Frontal cortex (tissue), 4 donors: Measurements from ENCODE around the gene POLD2. TPM values are rescaled to one million over a fixed set of nuclear protein-coding genes. Genes with fewer than 3 reads are reported as not detected.
"Not testable (repeated sequence)": the region's sequence is repeated elsewhere in the genome, so short reads cannot be mapped to it uniquely, and the experiment has no call there.

ENCODE experiments used
- DNase-seq, 2 donors: peaks; one replicate each; pipeline ENCODE4 v3.0.0; 2012; ENCODE audit warnings: low spot score in 2 of 2
- FAIRE-seq: peaks from 2 replicates; lab custom pipeline; 2012; peaks lifted over from hg19 to GRCh38; lab: Jason Lieb, UNC
- total RNA-seq: library from RNA; depleted of rRNA; stranded (reverse); fragments of >200 nt; gene quantifications from one replicate; pipeline ENCODE4 v1.2.3, GENCODE V29; 2014
- donor health status: control.
- donor health status: control.
- donor health status: control.

The POLD2 gene
- total RNA-seq, 1 donor from 2014 or later: 46.1 TPM

DNA sequence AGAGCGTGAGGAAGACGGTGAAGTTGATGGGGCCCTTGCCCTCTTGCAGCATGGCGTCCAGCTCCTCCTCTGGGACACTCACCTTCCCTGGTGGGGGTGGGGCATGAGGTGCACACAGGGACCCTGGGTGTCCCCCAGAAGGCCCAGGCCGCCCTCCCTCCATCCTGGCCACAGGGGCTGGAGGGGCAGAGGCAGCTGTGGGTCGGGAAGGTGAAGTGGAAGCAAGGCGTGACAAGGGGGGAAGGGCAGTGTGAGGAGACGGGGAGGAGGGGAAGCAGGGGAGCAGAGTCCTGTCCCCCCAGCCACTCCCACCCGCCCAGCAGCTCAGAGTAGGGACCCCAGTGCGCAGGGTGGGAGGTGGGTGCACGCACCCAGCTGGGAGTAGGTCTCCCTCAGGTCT lies 17.0 kb upstream of the POLD2 start:
- FAIRE-seq (no peak), DNase-seq (no peak)

DNA sequence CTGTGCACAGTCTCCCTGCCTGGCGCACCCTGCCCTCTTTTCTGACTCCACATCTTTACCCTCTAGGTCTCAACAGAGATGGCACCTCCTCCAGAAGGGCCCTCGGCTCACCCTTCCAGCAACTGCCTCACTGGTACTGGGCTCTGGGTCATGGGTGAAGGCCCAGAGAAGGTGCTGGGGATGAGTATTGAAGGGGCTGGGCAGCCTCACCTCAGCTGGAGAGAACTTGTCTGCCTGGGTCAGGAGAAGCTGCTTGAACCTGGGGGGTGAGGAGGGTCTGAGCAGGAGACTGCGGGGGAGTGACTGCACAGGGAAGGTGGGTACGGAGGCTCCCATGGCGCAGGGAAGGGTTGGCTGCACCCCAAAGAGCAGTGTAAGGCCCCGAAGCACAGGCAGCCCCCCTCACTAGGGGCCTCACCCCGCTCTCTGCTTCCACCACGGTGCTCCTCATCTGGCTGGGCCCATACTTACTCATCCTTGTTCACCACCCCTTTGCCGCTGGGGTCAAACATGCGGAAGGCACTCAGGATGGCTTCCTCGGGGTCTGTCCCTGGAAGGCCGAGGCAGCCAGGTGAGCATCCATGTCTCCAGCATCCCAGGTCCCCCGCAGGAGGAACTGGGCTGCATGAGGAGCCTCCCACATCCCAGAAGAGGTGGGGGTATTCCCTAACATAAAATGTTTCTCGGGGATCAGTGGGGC lies 16.1 kb upstream of the POLD2 start:
- no peak for DNase-seq
- no peak for FAIRE-seq

DNA sequence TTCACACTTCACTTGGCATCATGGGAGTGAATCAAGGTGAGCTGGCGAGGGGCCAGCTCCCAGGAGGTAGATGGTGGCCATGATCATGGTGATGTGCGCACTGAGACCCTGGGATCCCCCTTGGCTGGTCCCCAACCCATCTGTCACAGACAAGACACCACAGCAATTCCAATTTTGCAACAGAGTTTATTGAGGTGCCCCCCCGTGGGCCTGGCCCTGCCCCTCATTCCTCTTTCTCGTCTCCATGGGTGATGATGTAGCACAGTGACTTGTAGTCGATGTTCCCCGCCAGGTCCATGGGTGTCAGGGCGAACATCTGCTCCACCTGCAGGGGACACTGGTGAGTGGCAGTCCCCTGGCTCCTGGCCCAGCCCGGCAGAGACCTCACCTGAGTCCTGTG lies 15.3 kb upstream of the POLD2 start:
- DNase-seq: no peak
- no peak for FAIRE-seq

DNA sequence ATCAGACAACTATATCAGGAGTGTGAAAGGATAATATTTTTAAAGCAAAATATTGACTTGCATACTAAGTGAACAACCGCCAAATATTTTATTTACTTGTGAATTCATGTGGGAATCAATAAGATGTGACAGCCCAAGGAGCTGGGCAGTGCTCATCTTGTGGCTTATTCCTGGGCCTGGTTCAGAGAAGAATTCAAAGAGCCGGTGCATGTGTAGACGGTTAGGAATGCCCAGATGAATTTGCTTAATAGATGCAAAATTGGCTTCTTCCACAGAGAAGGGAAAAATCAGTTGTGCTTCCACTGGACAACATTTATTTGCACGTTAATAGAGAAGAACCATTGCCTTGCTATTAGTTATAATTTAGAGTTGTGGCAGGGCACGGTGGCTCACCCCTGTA lies 13.4 kb upstream of the POLD2 start:
- DNase-seq: no peak
- FAIRE-seq: no peak

DNA sequence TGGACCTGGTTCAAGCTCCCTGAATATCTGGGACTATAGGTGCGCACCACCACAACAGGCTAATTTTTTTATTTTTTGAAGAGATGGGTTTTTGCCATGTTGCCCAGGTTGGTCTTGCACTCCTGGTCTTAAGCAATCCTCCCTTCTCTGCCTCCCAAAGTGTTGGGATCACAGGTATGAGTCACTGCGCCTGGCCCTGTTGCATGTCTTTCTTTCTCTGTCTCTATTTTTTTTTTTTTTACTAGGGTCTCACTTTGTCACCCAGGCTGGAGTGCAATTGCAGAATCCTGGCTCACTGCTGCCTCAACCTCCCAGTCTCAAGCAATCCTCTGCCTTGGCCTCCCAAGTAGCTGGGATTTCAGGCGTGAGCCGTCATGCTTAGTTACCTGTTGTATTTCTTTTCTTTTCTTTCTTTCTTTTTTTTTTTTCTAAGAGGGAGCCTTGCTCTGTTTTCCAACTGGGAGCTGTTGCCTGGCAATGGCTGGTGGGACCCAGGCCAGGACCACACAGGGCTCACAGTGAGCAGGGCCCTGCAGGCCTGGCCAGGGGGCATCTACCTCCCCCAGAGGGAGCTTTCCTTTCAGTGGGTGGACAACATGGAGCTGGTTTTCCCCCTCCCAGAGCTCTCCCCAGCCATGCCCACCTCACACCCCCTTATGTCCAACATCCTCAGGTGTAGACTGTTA lies 11.7 kb upstream of the POLD2 start:
- FAIRE-seq (no peak), DNase-seq (no peak)

DNA sequence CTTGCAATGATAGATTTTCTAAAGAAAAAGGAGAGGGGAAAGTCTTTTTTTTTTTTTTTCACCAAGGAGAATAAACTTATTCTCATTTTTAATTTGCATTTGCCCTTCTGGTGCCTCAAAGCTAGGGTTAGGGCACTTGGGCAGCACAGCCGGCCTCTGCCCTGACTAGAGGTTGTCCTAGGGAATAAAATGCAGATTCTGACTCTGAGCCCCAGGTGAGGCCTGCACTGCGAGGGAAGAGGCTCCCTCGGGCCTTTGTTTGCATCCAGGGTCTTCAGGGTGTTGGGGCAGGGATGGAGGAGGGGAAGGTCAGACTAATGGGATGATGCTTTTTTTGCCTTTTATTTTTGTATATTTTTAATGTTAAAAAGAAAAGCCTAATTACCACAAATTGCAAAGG lies 9.9 kb upstream of the POLD2 start:
- DNase-seq (no peak), FAIRE-seq (no peak)

GRCh38 chr7:44132039-44132438 lies 8.7 kb upstream of the POLD2 start:
- FAIRE-seq: no peak
- DNase-seq: no peak

- FAIRE-seq (no peak), DNase-seq (no peak)
Observed at GRCh38 chr7:44131173-44132029, 8.1 kb upstream of the POLD2 start.

GRCh38 chr7:44128721-44129582 lies 5.6 kb upstream of the POLD2 start:
- no peak for FAIRE-seq

GRCh38 chr7:44127161-44127560 lies 3.8 kb upstream of the POLD2 start:
- no peak for FAIRE-seq
- DNase-seq: no peak

More at GRCh38 chr7:44128721-44129582, 5.6 kb upstream of the POLD2 start:
- no peak for DNase-seq

GRCh38 chr7:44126574-44126973 lies 3.2 kb upstream of the POLD2 start:
- DNase-seq, FAIRE-seq: not testable (repeated sequence)

GRCh38 chr7:44124822-44125202 lies 1.5 kb upstream of the POLD2 start:
- DNase-seq: no peak

DNA sequence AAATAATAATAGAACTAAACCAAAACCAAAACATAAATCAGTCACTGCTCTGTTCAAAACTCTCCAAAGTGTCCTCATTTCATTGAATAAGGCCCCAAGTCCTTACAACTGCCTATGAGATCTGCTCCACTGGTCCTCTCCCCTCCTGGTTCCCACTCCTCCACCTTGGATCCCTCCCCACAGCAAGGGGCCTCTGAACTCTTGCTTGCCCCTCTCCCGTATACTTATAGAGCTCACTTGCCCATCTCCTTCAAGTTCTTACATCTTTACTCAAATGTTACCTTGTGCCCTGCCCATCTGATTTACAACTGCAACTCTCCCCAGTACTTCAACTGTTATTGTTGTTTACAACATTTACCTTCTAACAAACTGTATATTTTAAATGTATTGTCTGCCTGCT lies 819 bp downstream of the POLD2 start:
- FAIRE-seq (no peak), DNase-seq (no peak)

More at GRCh38 chr7:44124822-44125202, 1.5 kb upstream of the POLD2 start:
- no peak for FAIRE-seq

DNA sequence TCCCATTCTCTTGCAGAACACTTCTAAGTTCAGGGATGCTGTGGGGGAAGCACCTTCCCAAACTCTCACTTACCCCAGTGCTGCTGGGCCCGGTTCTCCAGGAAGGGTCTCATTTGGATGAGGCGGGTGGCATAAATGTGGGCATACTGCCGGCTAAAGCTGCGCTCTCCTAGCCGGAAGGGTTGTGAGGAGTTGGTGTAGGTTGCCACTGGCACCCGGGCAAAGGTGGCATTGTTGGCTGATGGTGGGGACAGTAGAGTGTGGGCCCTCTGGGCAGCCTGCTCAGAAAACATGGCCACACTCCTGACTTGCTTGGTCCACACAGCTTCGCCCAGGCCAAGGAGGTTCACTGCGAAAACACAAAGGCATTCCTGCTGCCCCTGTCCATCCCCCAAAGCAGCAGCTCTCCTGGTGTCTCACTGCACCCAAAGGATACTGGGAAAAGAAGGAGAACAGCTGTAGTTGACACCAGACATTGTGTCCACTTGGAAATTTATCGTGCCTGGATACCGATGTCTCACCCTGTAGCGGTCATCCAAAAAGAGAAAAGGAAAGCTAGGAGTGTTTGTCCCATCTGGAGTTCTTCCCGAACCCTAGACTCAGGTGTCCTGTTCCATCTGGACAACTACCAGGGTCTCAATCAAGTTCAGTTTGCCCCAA lies 1.5 kb downstream of the POLD2 start:
- FAIRE-seq (no peak), DNase-seq (no peak)

DNA sequence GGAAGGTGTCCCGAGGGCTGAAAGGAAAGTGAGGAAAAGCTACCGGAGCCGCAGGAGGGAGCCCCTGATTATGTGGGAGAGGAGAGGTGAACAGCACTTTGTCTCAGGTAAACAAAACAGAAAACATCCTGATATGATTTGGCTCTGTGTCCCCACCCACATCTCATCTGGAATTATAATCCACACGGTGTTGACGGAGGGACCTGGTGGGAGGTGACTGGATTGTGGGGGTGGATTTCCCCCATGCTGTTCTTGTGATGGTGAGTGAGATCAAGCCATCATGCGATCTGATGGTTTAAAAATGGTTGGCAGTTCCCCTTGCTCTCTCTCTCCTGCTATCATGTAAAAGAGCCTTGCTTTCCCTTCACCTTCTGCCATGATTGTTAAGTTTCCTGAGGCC lies 3.0 kb downstream of the POLD2 start:
- FAIRE-seq: no peak
- no peak for DNase-seq

DNA sequence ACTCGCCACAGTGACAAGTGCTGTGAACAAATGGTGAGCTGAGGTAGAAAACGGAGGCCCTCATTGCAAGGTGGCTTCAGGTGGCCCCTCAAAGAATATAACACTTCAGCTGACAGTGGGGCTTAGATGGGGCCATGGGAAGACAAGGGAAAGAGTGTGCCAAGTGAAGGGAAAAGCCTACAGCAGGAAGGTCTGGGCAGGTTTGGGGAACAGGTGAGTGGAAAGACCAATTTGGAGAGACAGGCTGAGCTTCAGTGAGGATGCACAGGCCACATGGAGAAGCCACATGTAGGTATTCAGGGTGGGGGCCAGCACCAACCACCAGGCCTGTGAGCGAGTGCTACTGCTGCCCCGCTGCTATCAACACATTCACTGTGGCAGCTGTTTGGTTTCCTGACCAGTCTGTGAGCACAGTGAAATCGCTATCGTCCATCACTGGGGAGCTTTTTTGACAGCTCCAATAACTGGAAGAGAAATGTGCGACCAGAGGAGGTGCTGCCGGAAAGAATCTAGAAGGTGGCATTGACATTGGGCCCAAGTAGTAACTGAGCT lies 3.4 kb downstream of the POLD2 start:
- no peak for FAIRE-seq
- no peak for DNase-seq

- FAIRE-seq: no peak
Observed at GRCh38 chr7:44117801-44118429, 5.4 kb downstream of the POLD2 start.

DNA sequence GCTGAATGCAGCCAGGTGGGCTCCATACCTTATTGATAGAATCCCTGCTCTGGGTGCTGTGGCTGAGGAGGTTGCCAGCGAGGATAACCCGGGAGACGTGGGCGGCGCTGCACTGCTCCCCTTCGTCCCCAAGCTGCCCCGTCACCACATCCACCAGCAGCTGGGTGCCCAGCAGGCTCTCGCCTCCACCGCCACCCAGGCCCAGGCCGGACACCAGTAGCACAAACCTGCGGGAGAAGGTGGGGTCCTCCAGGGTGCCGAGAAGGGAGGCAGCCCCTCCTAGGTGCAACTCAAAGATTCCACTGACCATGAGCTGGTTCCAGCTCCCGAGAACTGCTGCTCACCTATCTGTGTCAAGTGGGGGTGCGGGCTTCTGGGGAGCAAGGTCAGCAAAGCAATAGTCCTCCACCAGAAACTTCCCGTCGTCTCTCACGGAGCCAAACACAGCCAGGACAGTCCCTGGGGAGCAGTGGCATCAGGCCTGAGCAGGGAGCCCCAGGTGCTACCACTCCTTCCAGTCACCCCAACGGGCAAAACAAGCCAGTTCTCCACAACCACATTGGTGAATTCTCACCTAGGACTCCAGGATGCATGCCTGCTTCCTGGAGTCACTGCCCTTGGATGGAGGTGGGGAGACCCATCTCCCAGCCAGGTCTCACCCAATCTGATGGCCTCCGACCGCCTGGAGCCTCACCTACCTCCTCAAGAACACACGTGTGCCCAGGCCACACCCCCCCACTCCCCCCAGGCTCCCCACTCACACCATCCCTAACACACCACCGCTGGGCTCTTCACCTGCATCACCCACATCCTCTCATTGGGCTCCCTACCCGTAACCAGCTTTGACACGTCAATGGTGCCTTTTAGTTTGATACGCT lies 6.3 kb downstream of the POLD2 start:
- DNase-seq: no peak
- no peak for FAIRE-seq

More at GRCh38 chr7:44117801-44118429, 5.4 kb downstream of the POLD2 start:
- DNase-seq: no peak
